Measurements from ENCODE around the gene LRRK1. TPM values are rescaled to one million over a fixed set of nuclear protein-coding genes. Genes with fewer than 3 reads are reported as not detected.

Gene LRRK1
- total and polyA plus RNA-seq, 2 donors (not counting 1 experiment from before 2014, with no cell fraction given), result 19.8 to 53.0 TPM

DNA sequence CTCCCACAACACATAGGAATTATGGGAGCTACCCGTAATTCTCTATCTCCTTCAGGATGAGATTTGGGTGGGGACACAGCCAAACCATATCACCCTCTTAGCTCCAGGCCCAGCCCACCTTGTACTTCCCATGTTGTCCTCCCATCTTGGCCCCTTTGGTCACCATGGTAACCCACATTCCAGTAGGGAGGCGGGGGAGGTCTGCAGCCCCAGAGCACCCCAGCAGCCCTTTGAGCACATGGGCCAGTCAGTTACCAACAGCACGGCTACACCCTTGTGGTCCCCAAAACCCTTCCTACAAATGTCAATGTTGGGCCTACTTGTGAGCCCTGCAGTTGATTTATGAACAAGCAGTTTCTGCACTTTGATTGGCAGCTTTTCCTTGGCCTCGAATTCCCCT, 84.5 kb downstream of the LRRK1 start:
- Histone ChIP-seq H4K20me1 (ENCODE audit: control insufficient read depth, insufficient read depth, low read length, poor library complexity, severe bottlenecking) (no peaks in the 10 kb centered on the region), H3K9ac (ENCODE audit: low read length) (no peak overlapping the region), H3K9me3 (ENCODE audit: control extremely low read depth in 1 of 3, control insufficient read depth in 2 of 3, insufficient read depth in 1 of 3, low read length in 2 of 3) (peaks cover 0 to 25% (median 0%) of the 10 kb centered on the region in 3 donors), H2AFZ (ENCODE audit: insufficient read depth, low read depth, low read length, poor library complexity, severe bottlenecking) (no peak overlapping the region), H3K79me2 (ENCODE audit: control insufficient read depth, insufficient read depth, low read length) (no peaks in the 10 kb centered on the region), H3K36me3 (replicated peaks in 1 of 2; ENCODE audit: control extremely low read depth in 1 of 2, control insufficient read depth in 1 of 2, extremely low read depth in 1 of 2, insufficient read depth in 2 of 2, low read length in 1 of 2) (peaks cover 0 to 5% of the 10 kb centered on the region in 2 experiments), H3K27me3 (replicated peaks in 1 of 4; ENCODE audit: control extremely low read depth in 1 of 4, control insufficient read depth in 3 of 4, insufficient read depth in 4 of 4, low read length in 3 of 4) (no peaks in the 10 kb centered on the region), H3K27ac (ENCODE audit: low read length in 2 of 2) (no peak overlapping the region), H3K4me1 (ENCODE audit: control insufficient read depth in 2 of 2, insufficient read depth in 2 of 2, low read length in 2 of 2) (peaks cover 14 to 26% of the 10 kb centered on the region in 2 donors), H3K4me2 (replicated peaks; ENCODE audit: low read depth, low read length, poor library complexity, severe bottlenecking) (no peak overlapping the region), H3K4me3 (ENCODE audit: control extremely low read depth in 1 of 5, extremely low read depth in 1 of 5, insufficient read depth in 1 of 5, low read depth in 2 of 5, low read length in 4 of 5) (no peak overlapping the region)
- CTCF ChIA-PET, result interaction anchor here (0.9 to 14.2 kb wide), 5 partner anchors 8 to 87 kb away, joined by 3 to 807 read pairs (median 5); partner anchors contain the start of gene LRRK1
- Mint-ChIP-seq H3K27ac (no peak overlapping the region), H3K4me3 (no peak overlapping the region), H3K27me3 (no peaks in the 10 kb centered on the region), H3K9me3 (ENCODE audit: insufficient read depth) (no peaks in the 10 kb centered on the region), H3K4me1 (peaks cover 21% of the 10 kb centered on the region)
- POLR2A ChIA-PET, result no interaction called here
- ATAC-seq (ENCODE audit: low read depth), result no peak
- DNase-seq, result no peak
- WGBS (ENCODE audit: insufficient coverage), result 100% methylated on average over 2 of the region's 4 CpGs
- no peak for TF ChIP-seq EZH2 (IDR thresholded peaks at IDR 0.05; ENCODE audit: borderline replicate concordance, insufficient read depth, low read depth, low read length, poor library complexity, severe bottlenecking)
- TF ChIP-seq, protein P1, sequence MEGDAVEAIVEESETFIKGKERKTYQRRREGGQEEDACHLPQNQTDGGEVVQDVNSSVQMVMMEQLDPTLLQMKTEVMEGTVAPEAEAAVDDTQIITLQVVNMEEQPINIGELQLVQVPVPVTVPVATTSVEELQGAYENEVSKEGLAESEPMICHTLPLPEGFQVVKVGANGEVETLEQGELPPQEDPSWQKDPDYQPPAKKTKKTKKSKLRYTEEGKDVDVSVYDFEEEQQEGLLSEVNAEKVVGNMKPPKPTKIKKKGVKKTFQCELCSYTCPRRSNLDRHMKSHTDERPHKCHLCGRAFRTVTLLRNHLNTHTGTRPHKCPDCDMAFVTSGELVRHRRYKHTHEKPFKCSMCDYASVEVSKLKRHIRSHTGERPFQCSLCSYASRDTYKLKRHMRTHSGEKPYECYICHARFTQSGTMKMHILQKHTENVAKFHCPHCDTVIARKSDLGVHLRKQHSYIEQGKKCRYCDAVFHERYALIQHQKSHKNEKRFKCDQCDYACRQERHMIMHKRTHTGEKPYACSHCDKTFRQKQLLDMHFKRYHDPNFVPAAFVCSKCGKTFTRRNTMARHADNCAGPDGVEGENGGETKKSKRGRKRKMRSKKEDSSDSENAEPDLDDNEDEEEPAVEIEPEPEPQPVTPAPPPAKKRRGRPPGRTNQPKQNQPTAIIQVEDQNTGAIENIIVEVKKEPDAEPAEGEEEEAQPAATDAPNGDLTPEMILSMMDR (IDR thresholded peaks at IDR 0.05), result no peak
- intact Hi-C loops (cut with micrococcal nuclease), result no loop called here

DNA sequence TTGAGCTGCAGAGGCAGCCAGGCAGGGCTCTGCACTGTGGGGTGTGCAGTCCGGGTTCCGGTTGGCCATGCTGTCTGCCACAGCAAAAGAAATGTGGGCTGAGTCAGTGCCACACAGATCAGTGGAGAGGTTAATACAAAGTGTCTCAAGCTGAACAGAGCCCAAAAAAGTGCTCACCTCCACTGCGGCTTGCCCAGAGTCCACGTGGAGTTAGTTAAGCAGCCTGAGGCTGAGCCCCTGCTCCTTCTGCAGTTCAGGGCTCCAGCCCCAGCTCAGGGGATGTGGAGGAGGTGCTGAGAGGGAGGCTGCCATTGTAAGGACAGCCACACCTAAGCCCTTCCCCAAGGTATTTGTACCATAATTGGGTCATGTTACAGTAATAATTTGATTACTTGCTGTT, 85.3 kb downstream of the LRRK1 start:
- Histone ChIP-seq H3K4me1 (ENCODE audit: control insufficient read depth in 2 of 2, insufficient read depth in 2 of 2, low read length in 2 of 2) (peaks cover 14 to 27% of the 10 kb centered on the region in 2 donors), H3K27ac (ENCODE audit: low read length in 2 of 2) (no peak overlapping the region), H3K36me3 (replicated peaks in 1 of 2; ENCODE audit: control extremely low read depth in 1 of 2, control insufficient read depth in 1 of 2, extremely low read depth in 1 of 2, insufficient read depth in 2 of 2, low read length in 1 of 2) (peaks cover 0 to 5% of the 10 kb centered on the region in 2 experiments), H3K4me3 (ENCODE audit: control extremely low read depth in 1 of 5, extremely low read depth in 1 of 5, insufficient read depth in 1 of 5, low read depth in 2 of 5, low read length in 4 of 5) (no peak overlapping the region), H3K9ac (ENCODE audit: low read length) (no peak overlapping the region), H3K4me2 (replicated peaks; ENCODE audit: low read depth, low read length, poor library complexity, severe bottlenecking) (no peak overlapping the region), H3K79me2 (ENCODE audit: control insufficient read depth, insufficient read depth, low read length) (no peaks in the 10 kb centered on the region), H3K9me3 (ENCODE audit: control extremely low read depth in 1 of 3, control insufficient read depth in 2 of 3, insufficient read depth in 1 of 3, low read length in 2 of 3) (peaks cover 0 to 25% (median 0%) of the 10 kb centered on the region in 3 donors), H2AFZ (ENCODE audit: insufficient read depth, low read depth, low read length, poor library complexity, severe bottlenecking) (no peak overlapping the region), H4K20me1 (ENCODE audit: control insufficient read depth, insufficient read depth, low read length, poor library complexity, severe bottlenecking) (no peaks in the 10 kb centered on the region), H3K27me3 (replicated peaks in 1 of 4; ENCODE audit: control extremely low read depth in 1 of 4, control insufficient read depth in 3 of 4, insufficient read depth in 4 of 4, low read length in 3 of 4) (no peaks in the 10 kb centered on the region)
- Mint-ChIP-seq H3K27ac (no peak overlapping the region), H3K4me1 (peaks cover 22% of the 10 kb centered on the region), H3K9me3 (ENCODE audit: insufficient read depth) (no peaks in the 10 kb centered on the region), H3K4me3 (no peak overlapping the region), H3K27me3 (no peaks in the 10 kb centered on the region)
- DNase-seq (no peak), ATAC-seq (ENCODE audit: low read depth) (no peak)
- intact Hi-C loops (cut with micrococcal nuclease), result no loop called here
- WGBS (ENCODE audit: insufficient coverage), result 96% methylated on average over 4 of the region's 4 CpGs
- CTCF ChIA-PET, result interaction anchor here (0.9 to 14.2 kb wide), 4 partner anchors 9 to 87 kb away, joined by 3 to 807 read pairs (median 7); partner anchors contain the start of gene LRRK1
- TF ChIP-seq, protein P1 (IDR thresholded peaks at IDR 0.05), result no peak
- TF ChIP-seq EZH2 (IDR thresholded peaks at IDR 0.05; ENCODE audit: borderline replicate concordance, insufficient read depth, low read depth, low read length, poor library complexity, severe bottlenecking), result no peak
- POLR2A ChIA-PET, result no interaction called here
